K562 (cell line): Measurements from ENCODE around the gene FGR. TPM values are rescaled to one million over a fixed set of nuclear protein-coding genes. Genes with fewer than 3 reads are reported as not detected.

Experiments used
- GABPB2 ChIP-seq: fragments of 250-450 bp; sonication (Bioruptor Pico); conservative IDR thresholded peaks from 2 replicates; pipeline ENCODE4 v1.5.1; 2021; ENCODE audit warnings: mild to moderate bottlenecking
- ZKSCAN8 ChIP-seq: fragments of 200-800 bp; sonication (Bioruptor generic); IDR thresholded peaks from 2 replicates; pipeline ENCODE4 v1.6.1; 2016; ENCODE audit warnings: missing genetic modification characterization, missing compliant biosample characterization
- polyA plus RNA-seq, 8 experiments: library from polyadenylated mRNA; depleted of rRNA in 4 of 8; stranded (reverse) in 5 of 8; unstranded in 3 of 8; fragments of >200 nt; fragmentation: Nextera tagmentation in 2 of 8; fragmentation: Illumina TruSeq in 1 of 8; extraction: Ambion mirVana in 2 of 8; extraction: Trizol in 1 of 8; gene quantifications; 2 replicates each; pipeline versions ENCODE4 v1.2.1 to v1.2.3, GENCODE V29; 2011 to 2014; ENCODE audit warnings: inconsistent platforms in 1 of 8, missing spikeins in 1 of 8
- total RNA-seq, 7 experiments: library from RNA; depleted of rRNA in 6 of 7; stranded (reverse); fragments of >200 nt in 6 of 7; fragmentation: Illumina TruSeq in 2 of 7; extraction: Trizol in 2 of 7; gene quantifications; 2 replicates each; pipeline versions ENCODE4 v1.2.1 to v1.2.3, GENCODE V29; 2011 to 2021; ENCODE audit warnings: low replicate concordance in 1 of 7
- TF ChIP-seq, protein P1 (sequence below): sonication (generic); formaldehyde crosslinking; IDR thresholded peaks from 2 replicates; pipeline ENCODE4 v1.8.0; 2023; ENCODE audit warnings: missing genetic modification reagents, mild to moderate bottlenecking, borderline replicate concordance
- TF ChIP-seq, protein P2 (sequence below): fragments of 450-650 bp; IDR thresholded peaks from 2 replicates; pipeline ENCODE4 v1.6.1; 2016; ENCODE audit warnings: low read depth

FGR gene
- total and polyA plus RNA-seq, 9 of the 15 experiments (the other 6 are each of a cell fraction or from before 2014, with no cell fraction given) = 0.04 to 0.11 TPM; not detected in 7

DNA sequence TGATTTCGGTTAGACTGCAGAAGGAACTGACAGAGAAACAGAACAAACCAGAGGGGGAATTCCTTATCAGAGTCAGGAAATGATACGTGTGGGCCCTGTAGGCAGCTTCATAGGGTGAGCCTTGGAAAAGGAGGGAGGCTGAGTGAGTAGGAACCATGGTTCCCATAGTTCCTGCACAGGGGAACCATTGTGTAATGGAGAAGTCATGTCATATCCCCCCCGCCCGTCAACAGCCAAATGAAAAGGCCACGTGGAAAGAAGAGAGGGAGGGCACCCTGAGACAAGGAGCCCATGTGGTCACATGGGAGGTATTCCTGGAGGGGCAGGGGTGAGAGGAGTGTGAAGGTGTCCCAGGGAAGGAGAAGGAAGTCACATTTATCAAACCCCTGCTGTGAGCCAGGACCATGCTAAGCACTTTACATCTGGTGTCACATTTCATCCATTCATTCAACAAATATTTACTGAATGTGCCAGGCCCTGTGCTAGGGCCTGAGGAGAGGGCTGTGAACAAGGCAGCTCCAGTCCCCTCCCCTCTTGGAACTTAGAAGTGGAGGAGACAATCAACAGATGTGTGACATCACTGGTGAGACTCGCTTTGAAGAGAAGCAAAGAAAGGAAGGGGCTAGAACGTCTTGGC is 15.7 kb upstream of the FGR start (continued):
- TF ChIP-seq, protein P1, sequence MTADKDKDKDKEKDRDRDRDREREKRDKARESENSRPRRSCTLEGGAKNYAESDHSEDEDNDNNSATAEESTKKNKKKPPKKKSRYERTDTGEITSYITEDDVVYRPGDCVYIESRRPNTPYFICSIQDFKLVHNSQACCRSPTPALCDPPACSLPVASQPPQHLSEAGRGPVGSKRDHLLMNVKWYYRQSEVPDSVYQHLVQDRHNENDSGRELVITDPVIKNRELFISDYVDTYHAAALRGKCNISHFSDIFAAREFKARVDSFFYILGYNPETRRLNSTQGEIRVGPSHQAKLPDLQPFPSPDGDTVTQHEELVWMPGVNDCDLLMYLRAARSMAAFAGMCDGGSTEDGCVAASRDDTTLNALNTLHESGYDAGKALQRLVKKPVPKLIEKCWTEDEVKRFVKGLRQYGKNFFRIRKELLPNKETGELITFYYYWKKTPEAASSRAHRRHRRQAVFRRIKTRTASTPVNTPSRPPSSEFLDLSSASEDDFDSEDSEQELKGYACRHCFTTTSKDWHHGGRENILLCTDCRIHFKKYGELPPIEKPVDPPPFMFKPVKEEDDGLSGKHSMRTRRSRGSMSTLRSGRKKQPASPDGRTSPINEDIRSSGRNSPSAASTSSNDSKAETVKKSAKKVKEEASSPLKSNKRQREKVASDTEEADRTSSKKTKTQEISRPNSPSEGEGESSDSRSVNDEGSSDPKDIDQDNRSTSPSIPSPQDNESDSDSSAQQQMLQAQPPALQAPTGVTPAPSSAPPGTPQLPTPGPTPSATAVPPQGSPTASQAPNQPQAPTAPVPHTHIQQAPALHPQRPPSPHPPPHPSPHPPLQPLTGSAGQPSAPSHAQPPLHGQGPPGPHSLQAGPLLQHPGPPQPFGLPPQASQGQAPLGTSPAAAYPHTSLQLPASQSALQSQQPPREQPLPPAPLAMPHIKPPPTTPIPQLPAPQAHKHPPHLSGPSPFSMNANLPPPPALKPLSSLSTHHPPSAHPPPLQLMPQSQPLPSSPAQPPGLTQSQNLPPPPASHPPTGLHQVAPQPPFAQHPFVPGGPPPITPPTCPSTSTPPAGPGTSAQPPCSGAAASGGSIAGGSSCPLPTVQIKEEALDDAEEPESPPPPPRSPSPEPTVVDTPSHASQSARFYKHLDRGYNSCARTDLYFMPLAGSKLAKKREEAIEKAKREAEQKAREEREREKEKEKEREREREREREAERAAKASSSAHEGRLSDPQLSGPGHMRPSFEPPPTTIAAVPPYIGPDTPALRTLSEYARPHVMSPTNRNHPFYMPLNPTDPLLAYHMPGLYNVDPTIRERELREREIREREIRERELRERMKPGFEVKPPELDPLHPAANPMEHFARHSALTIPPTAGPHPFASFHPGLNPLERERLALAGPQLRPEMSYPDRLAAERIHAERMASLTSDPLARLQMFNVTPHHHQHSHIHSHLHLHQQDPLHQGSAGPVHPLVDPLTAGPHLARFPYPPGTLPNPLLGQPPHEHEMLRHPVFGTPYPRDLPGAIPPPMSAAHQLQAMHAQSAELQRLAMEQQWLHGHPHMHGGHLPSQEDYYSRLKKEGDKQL (CRISPR knock-in tag) = no peak
- TF ChIP-seq, protein P2, sequence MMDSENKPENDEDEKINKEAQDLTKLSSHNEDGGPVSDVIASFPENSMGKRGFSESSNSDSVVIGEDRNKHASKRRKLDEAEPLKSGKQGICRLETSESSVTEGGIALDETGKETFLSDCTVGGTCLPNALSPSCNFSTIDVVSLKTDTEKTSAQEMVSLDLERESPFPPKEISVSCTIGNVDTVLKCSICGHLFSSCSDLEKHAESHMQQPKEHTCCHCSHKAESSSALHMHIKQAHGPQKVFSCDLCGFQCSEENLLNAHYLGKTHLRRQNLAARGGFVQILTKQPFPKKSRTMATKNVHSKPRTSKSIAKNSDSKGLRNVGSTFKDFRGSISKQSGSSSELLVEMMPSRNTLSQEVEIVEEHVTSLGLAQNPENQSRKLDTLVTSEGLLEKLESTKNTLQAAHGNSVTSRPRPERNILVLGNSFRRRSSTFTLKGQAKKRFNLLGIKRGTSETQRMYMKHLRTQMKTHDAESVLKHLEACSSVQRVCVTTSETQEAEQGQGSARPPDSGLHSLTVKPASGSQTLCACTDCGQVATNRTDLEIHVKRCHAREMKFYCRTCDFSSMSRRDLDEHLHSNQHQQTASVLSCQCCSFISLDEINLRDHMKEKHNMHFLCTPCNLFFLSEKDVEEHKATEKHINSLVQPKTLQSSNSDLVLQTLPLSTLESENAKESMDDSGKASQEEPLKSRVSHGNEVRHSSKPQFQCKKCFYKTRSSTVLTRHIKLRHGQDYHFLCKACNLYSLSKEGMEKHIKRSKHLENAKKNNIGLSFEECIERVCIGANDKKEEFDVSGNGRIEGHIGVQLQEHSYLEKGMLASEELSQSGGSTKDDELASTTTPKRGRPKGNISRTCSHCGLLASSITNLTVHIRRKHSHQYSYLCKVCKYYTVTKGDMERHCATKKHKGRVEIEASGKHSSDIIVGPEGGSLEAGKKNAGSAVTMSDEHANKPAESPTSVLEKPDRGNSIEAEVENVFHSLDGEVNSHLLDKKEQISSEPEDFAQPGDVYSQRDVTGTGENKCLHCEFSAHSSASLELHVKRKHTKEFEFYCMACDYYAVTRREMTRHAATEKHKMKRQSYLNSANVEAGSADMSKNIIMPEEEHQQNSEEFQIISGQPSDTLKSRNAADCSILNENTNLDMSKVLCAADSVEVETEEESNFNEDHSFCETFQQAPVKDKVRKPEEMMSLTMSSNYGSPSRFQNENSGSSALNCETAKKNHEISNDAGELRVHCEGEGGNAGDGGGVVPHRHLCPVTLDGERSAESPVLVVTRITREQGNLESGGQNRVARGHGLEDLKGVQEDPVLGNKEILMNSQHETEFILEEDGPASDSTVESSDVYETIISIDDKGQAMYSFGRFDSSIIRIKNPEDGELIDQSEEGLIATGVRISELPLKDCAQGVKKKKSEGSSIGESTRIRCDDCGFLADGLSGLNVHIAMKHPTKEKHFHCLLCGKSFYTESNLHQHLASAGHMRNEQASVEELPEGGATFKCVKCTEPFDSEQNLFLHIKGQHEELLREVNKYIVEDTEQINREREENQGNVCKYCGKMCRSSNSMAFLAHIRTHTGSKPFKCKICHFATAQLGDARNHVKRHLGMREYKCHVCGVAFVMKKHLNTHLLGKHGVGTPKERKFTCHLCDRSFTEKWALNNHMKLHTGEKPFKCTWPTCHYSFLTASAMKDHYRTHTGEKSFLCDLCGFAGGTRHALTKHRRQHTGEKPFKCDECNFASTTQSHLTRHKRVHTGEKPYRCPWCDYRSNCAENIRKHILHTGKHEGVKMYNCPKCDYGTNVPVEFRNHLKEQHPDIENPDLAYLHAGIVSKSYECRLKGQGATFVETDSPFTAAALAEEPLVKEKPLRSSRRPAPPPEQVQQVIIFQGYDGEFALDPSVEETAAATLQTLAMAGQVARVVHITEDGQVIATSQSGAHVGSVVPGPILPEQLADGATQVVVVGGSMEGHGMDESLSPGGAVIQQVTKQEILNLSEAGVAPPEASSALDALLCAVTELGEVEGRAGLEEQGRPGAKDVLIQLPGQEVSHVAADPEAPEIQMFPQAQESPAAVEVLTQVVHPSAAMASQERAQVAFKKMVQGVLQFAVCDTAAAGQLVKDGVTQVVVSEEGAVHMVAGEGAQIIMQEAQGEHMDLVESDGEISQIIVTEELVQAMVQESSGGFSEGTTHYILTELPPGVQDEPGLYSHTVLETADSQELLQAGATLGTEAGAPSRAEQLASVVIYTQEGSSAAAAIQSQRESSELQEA = no peak
- TF ChIP-seq ZKSCAN8 (CRISPR knock-in tag) (no peak), GABPB2 (no peak)
